ENCODE results near the gene DYSF.

Gene DYSF

GRCh38 chr2:71596011-71596410, 142.7 kb downstream of the DYSF start:
- H3K9ac ChIP-seq (ENCODE audit: low read depth, low read length, poor library complexity, severe bottlenecking), result no peak overlapping the region
- H3K4me2 ChIP-seq (ENCODE audit: low read depth, low read length, poor library complexity, severe bottlenecking), result no peak overlapping the region

GRCh38 chr2:71597756-71598155, 144.4 kb downstream of the DYSF start:
- TF ChIP-seq EZH2phosphoT487 (IDR thresholded peaks at IDR 0.05; ENCODE audit: borderline replicate concordance) (no peak), CTCF (conservative IDR thresholded peaks at IDR 0.05; ENCODE audit: low read length) (no peak)
- H3K27me3 ChIP-seq (ENCODE audit: insufficient read depth, low read length, poor library complexity, severe bottlenecking), result no peaks in the 10 kb centered on the region
- no peaks in the 10 kb centered on the region for H3K9me3 ChIP-seq (ENCODE audit: insufficient read depth, low read depth, low read length)
- no peaks in the 10 kb centered on the region for H4K20me1 ChIP-seq (ENCODE audit: insufficient read depth, low read length, poor library complexity, severe bottlenecking)
- no peaks in the 10 kb centered on the region for H3K36me3 ChIP-seq (ENCODE audit: insufficient read depth, low read length)
- no peaks in the 10 kb centered on the region for H3K9me2 ChIP-seq (replicated peaks; ENCODE audit: low read depth, low read length)
- H3K4me3 ChIP-seq (ENCODE audit: low read length, poor library complexity, severe bottlenecking), result no peak overlapping the region
- peaks cover 14% of the 10 kb centered on the region for H3K4me1 ChIP-seq (ENCODE audit: insufficient read depth, low read length, poor library complexity, severe bottlenecking)
- H3K4me2 ChIP-seq (ENCODE audit: low read depth, low read length, poor library complexity, severe bottlenecking), result no peak overlapping the region
- H2AFZ ChIP-seq (ENCODE audit: low read length), result no peak overlapping the region
- H3F3A ChIP-seq (ENCODE audit: low read depth), result no peaks in the 10 kb centered on the region
- no peaks in the 10 kb centered on the region for H3K79me2 ChIP-seq (ENCODE audit: insufficient read depth, low read length)
- no peak overlapping the region for H3K9ac ChIP-seq (ENCODE audit: low read depth, low read length, poor library complexity, severe bottlenecking)

More at GRCh38 chr2:71596011-71596410, 142.7 kb downstream of the DYSF start:
- no peaks in the 10 kb centered on the region for H3F3A ChIP-seq (ENCODE audit: low read depth)
- H3K9me3 ChIP-seq (ENCODE audit: insufficient read depth, low read depth, low read length), result no peaks in the 10 kb centered on the region
- no peaks in the 10 kb centered on the region for H3K9me2 ChIP-seq (replicated peaks; ENCODE audit: low read depth, low read length)
- H2AFZ ChIP-seq (ENCODE audit: low read length), result no peak overlapping the region
- H3K79me2 ChIP-seq (ENCODE audit: insufficient read depth, low read length), result no peaks in the 10 kb centered on the region
- no peaks in the 10 kb centered on the region for H3K36me3 ChIP-seq (ENCODE audit: insufficient read depth, low read length)
- TF ChIP-seq CTCF (conservative IDR thresholded peaks at IDR 0.05; ENCODE audit: low read length) (no peak), EZH2phosphoT487 (IDR thresholded peaks at IDR 0.05; ENCODE audit: borderline replicate concordance) (no peak)
- H3K4me3 ChIP-seq (ENCODE audit: low read length, poor library complexity, severe bottlenecking), result no peak overlapping the region
- no peaks in the 10 kb centered on the region for H4K20me1 ChIP-seq (ENCODE audit: insufficient read depth, low read length, poor library complexity, severe bottlenecking)
- H3K4me1 ChIP-seq (ENCODE audit: insufficient read depth, low read length, poor library complexity, severe bottlenecking), result peaks cover 23% of the 10 kb centered on the region
- no peaks in the 10 kb centered on the region for H3K27me3 ChIP-seq (ENCODE audit: insufficient read depth, low read length, poor library complexity, severe bottlenecking)

- no peaks in the 10 kb centered on the region for H3K27me3 ChIP-seq (ENCODE audit: insufficient read depth, low read length, poor library complexity, severe bottlenecking)
- no peak overlapping the region for H3K9ac ChIP-seq (ENCODE audit: low read depth, low read length, poor library complexity, severe bottlenecking)
- no peaks in the 10 kb centered on the region for H3K36me3 ChIP-seq (ENCODE audit: insufficient read depth, low read length)
- no peak overlapping the region for H3K4me3 ChIP-seq (ENCODE audit: low read length, poor library complexity, severe bottlenecking)
- H3K4me2 ChIP-seq (ENCODE audit: low read depth, low read length, poor library complexity, severe bottlenecking), result peak overlapping the region; percentile 22
- TF ChIP-seq EZH2phosphoT487 (IDR thresholded peaks at IDR 0.05; ENCODE audit: borderline replicate concordance) (no peak), CTCF (conservative IDR thresholded peaks at IDR 0.05; ENCODE audit: low read length) (no peak)
- H3F3A ChIP-seq (ENCODE audit: low read depth), result no peaks in the 10 kb centered on the region
- no peaks in the 10 kb centered on the region for H3K9me2 ChIP-seq (replicated peaks; ENCODE audit: low read depth, low read length)
- no peak overlapping the region for H2AFZ ChIP-seq (ENCODE audit: low read length)
- no peaks in the 10 kb centered on the region for H3K9me3 ChIP-seq (ENCODE audit: insufficient read depth, low read depth, low read length)
- H4K20me1 ChIP-seq (ENCODE audit: insufficient read depth, low read length, poor library complexity, severe bottlenecking), result no peaks in the 10 kb centered on the region
- no peaks in the 10 kb centered on the region for H3K79me2 ChIP-seq (ENCODE audit: insufficient read depth, low read length)
- peaks cover 14% of the 10 kb centered on the region for H3K4me1 ChIP-seq (ENCODE audit: insufficient read depth, low read length, poor library complexity, severe bottlenecking)
Observed at GRCh38 chr2:71598526-71598925, 145.2 kb downstream of the DYSF start.
